Right lobe of liver (tissue), 6 donors: ENCODE measurements around the gene NFATC1. TPM values are rescaled to one million over a fixed set of nuclear protein-coding genes. Genes with fewer than 3 reads are reported as not detected.

Experiments
- ATAC-seq, 4 donors: fragments of 200-7000 bp; cut with Tn5 transposase; one replicate each; pipeline ENCODE4 v1.9.1; 2020; ENCODE audit warnings: mild to moderate bottlenecking in 4 of 4, moderate library complexity in 4 of 4
- DNase-seq, 3 donors: peaks; one replicate each; pipeline ENCODE4 v3.0.0-alpha.2; 2020
- H3K27ac ChIP-seq, 3 donors: fragments of 200-600 bp; one replicate each; pipeline ENCODE4 v1.8.0; 2022
- H3K27me3 ChIP-seq, 2 donors: fragments of 200-600 bp; one replicate each; pipeline ENCODE4 v1.8.0; 2022
- H3K36me3 ChIP-seq, 4 donors: fragments of 200-600 bp; sonication (generic) in 1 of 4; one replicate each; pipeline versions ENCODE4 v1.5.1 to v1.8.0; 2017 to 2022; ENCODE audit warnings: control low read depth in 1 of 4
- H3K4me1 ChIP-seq, 4 donors: fragments of 200-600 bp; sonication (generic) in 1 of 4; one replicate each; pipeline versions ENCODE4 v1.5.1 to v1.8.0; 2017 to 2022; ENCODE audit warnings: control low read depth in 1 of 4
- H3K4me3 ChIP-seq, 3 donors: fragments of 200-600 bp; one replicate each; pipeline ENCODE4 v1.8.0; 2022
- H3K9me3 ChIP-seq, 4 donors: fragments of 200-600 bp; sonication (generic) in 1 of 4; one replicate each; pipeline versions ENCODE4 v1.5.1 to v1.8.0; 2017 to 2022; ENCODE audit warnings: control low read depth in 1 of 4
- POLR2A ChIP-seq: fragments of 450-650 bp; IDR thresholded peaks from one replicate; pipeline ENCODE4 v1.6.1; 2017; ENCODE audit warnings: antibody characterized with exemption, mild to moderate bottlenecking
- WGBS: methylation state at CpG from one replicate; pipeline ENCODE4 v1.1.6; 2018; ENCODE audit warnings: low coverage, low lambda C conversion rate; ENCODE audit not compliant: insufficient coverage; ENCODE audit errors: missing lambda C conversion rate; 5-methylcytosine and 5-hydroxymethylcytosine counted together
- intact Hi-C, 2 donors: fragments of 100-400 bp; cut with DNase I; formaldehyde crosslinking; loops; one replicate each; pipeline versions ENCODE4 v1.11.2 to v1.14.1; 2022
- total RNA-seq, 6 experiments: library from RNA; depleted of rRNA in 2 of 6; stranded (reverse); fragments of >200 nt in 2 of 6; fragmentation: NEBNext Ultra II Directional in 3 of 6; extraction: Animal tissue kit (Norgen Biotek cat#: 25700) in 3 of 6; gene quantifications; one replicate each; pipeline versions ENCODE4 v1.1.0 to v1.2.4, GENCODE V29; 2016 to 2023
- TF ChIP-seq, protein P1 (sequence below), 4 donors: fragments of 200-600 bp in 3 of 4; fragments of 450-650 bp in 1 of 4; IDR thresholded peaks; one replicate each; pipeline versions ENCODE4 v1.5.1 to v1.8.0; 2016 to 2022; ENCODE audit warnings: antibody characterized with exemption in 4 of 4, mild to moderate bottlenecking in 2 of 4
- donor health status: DM: no; HTN: yes; CAD: no.
- donor health status: DM: no; HTN: no; CAD: no.
- donor health status: DM: no; HTN: no; CAD: no.
- donor health status: DM: no; HTN: yes; CAD: no.
- donor health status: DM: no; HTN: yes; CAD: no.

The NFATC1 gene
- total RNA-seq, 6 experiments from 2014 or later = 1.00 to 4.3 (median 2.9) TPM

DNA sequence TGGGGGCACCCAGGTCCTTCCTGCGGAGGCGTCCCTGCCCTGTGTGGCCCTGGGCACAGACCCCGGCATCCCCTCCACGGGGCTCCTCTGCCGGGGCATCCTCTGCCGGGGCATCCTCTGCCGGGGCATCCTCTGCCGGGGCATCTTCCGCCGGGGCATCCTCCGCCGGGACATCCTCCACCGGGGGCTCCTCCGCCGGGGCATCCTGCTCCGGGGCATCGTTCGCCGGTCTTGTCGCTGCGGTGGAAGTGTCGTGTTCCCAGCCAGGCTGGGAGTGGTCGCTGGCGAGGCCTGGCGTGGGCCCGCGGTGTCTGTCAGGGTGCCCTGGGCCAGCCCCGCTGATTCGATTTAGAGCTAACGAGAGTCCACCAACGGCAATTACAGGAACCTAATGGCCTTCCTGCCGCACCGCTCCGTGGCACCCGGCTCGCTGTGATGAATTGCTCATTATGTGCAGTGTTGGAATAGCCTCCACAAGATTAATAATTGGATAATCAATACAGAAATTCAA is 115.1 kb downstream of the NFATC1 start:
- 98% methylated on average over 14 of the region's 36 CpGs for WGBS
- DNase-seq (peak in 2 of 3 donors; percentile 36 to 37), ATAC-seq (no peak)
- no peaks in the 10 kb centered on the region for H3K9me3 ChIP-seq
- no peak for TF ChIP-seq POLR2A
- H3K27me3 ChIP-seq = no peaks in the 10 kb centered on the region
- no peaks in the 10 kb centered on the region for H3K4me1 ChIP-seq
- intact Hi-C loops = no loop called here
- no peak overlapping the region for H3K4me3 ChIP-seq
- no peak overlapping the region for H3K27ac ChIP-seq
- H3K36me3 ChIP-seq = no peaks in the 10 kb centered on the region

GRCh38 chr18:79511271-79511670 is 115.5 kb downstream of the NFATC1 start:
- Histone ChIP-seq H3K27me3 (no peaks in the 10 kb centered on the region), H3K27ac (no peak overlapping the region), H3K4me3 (no peak overlapping the region), H3K36me3 (no peaks in the 10 kb centered on the region), H3K9me3 (no peaks in the 10 kb centered on the region), H3K4me1 (no peaks in the 10 kb centered on the region)
- 79% methylated on average over 5 of the region's 21 CpGs for WGBS
- intact Hi-C loops = no loop called here
- peak in 2 of 3 donors; percentile 28 to 47 for DNase-seq
- no peak for ATAC-seq
- TF ChIP-seq POLR2A = no peak
- TF ChIP-seq, protein P1, sequence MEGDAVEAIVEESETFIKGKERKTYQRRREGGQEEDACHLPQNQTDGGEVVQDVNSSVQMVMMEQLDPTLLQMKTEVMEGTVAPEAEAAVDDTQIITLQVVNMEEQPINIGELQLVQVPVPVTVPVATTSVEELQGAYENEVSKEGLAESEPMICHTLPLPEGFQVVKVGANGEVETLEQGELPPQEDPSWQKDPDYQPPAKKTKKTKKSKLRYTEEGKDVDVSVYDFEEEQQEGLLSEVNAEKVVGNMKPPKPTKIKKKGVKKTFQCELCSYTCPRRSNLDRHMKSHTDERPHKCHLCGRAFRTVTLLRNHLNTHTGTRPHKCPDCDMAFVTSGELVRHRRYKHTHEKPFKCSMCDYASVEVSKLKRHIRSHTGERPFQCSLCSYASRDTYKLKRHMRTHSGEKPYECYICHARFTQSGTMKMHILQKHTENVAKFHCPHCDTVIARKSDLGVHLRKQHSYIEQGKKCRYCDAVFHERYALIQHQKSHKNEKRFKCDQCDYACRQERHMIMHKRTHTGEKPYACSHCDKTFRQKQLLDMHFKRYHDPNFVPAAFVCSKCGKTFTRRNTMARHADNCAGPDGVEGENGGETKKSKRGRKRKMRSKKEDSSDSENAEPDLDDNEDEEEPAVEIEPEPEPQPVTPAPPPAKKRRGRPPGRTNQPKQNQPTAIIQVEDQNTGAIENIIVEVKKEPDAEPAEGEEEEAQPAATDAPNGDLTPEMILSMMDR (IDR thresholded peaks at IDR 0.05) = no peak

DNA sequence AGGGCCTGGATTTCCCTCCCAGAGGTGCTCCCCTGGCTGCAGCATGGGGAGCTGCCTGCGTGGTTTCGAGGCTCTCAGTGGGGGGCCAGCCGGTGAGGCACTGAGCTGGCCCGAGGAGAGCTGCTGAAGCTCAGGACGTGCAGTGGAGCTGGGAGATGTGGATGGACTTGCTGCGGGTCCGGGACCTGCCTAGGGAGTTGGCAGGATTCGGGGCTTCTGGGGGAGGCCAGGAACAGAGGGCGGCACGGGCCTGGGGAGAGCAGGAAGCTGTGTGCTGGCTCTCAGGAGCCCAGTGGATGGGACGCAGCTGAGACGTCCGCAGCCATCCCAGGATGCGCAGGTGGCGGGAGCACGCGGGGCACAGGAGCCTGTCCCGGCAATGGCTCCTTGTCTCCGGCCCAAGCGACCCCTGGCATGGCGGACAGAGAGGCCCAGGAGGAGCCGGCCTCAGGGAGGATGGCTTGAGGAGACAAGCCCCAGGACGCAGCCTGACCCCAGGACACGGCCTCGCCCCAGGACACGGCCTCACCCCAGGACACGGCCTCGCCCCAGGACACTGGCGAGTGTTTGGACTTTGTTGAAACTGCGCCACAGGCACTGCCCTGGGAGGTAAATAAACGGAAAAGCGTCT is 116.1 kb downstream of the NFATC1 start:
- ATAC-seq = no peak
- no peaks in the 10 kb centered on the region for H3K9me3 ChIP-seq
- TF ChIP-seq, protein P1 (IDR thresholded peaks at IDR 0.05) = no peak
- TF ChIP-seq POLR2A = no peak
- H3K4me3 ChIP-seq = no peak overlapping the region
- DNase-seq = peak in 2 of 3 donors; percentile 30 to 40
- intact Hi-C loops = no loop called here
- WGBS = 17% methylated on average over 1 of the region's 32 CpGs
- no peaks in the 10 kb centered on the region for H3K36me3 ChIP-seq
- no peaks in the 10 kb centered on the region for H3K4me1 ChIP-seq
- no peak overlapping the region for H3K27ac ChIP-seq
- no peaks in the 10 kb centered on the region for H3K27me3 ChIP-seq

DNA sequence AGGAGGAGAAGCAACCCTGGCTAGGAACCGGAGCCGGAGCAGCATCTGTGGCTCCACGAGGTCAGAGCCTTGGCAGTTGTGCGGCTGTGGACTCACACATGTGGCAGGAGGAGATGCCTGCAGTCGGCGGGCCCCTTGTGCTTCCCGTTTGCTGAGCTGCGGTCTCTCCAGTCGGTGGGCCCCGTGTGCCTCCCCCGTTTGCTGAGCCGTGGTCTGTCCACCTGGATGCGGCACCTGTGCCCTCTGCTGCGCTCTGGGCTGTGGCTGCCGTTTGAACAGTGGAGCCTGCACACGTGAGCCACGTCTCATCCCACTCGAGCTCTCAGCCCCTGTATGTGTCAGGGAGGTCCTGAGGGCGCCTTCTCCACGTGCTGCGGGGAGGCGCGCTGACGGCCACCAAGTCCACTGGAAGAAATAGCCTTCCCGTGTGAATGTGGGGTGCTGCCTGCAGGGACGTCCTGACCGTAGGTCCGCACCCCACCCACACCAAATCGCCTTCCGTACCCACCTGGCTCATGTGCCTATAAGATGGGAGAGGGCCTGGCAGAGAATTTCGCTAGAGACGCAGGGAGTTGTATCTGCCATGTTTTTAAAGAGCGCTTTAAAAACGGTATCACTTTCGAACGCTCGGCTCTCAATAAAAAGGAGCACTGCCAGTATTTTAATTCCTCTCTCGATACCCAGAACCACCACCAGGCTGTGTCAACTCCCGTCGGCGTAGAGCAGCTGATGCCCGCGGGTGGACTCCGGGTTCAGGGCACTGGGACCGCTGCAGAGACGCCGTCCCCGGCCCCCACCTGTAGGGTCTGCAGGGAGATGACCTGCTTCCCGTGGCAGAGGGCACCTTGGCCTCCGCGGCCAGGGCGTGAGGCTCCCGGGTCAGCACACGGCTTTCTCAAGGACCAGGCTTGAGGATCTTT is 117.0 kb downstream of the NFATC1 start:
- 82% methylated on average over 19 of the region's 54 CpGs for WGBS
- Histone ChIP-seq H3K4me1 (no peaks in the 10 kb centered on the region), H3K36me3 (no peaks in the 10 kb centered on the region), H3K9me3 (no peaks in the 10 kb centered on the region), H3K27ac (no peak overlapping the region), H3K4me3 (no peak overlapping the region), H3K27me3 (no peaks in the 10 kb centered on the region)
- peak in 1 of 3 donors; percentile 33 for DNase-seq
- TF ChIP-seq POLR2A = no peak
- TF ChIP-seq, protein P1 (IDR thresholded peaks at IDR 0.05) = no peak
- intact Hi-C loops = no loop called here
- no peak for ATAC-seq
